Right lobe of liver (tissue), 6 donors: ENCODE measurements around the gene ACTR10. TPM values are rescaled to one million over a fixed set of nuclear protein-coding genes. Genes with fewer than 3 reads are reported as not detected.

Source experiments
- ATAC-seq, 4 donors: fragments of 200-7000 bp; cut with Tn5 transposase; one replicate each; pipeline ENCODE4 v1.9.1; 2020; ENCODE audit warnings: mild to moderate bottlenecking in 4 of 4, moderate library complexity in 4 of 4
- DNase-seq, 3 donors: peaks; one replicate each; pipeline ENCODE4 v3.0.0-alpha.2; 2020
- H3K27ac ChIP-seq, 3 donors: fragments of 200-600 bp; one replicate each; pipeline ENCODE4 v1.8.0; 2022
- H3K27me3 ChIP-seq, 2 donors: fragments of 200-600 bp; one replicate each; pipeline ENCODE4 v1.8.0; 2022
- H3K36me3 ChIP-seq, 4 donors: fragments of 200-600 bp; sonication (generic) in 1 of 4; one replicate each; pipeline versions ENCODE4 v1.5.1 to v1.8.0; 2017 to 2022; ENCODE audit warnings: control low read depth in 1 of 4
- H3K4me1 ChIP-seq, 4 donors: fragments of 200-600 bp; sonication (generic) in 1 of 4; one replicate each; pipeline versions ENCODE4 v1.5.1 to v1.8.0; 2017 to 2022; ENCODE audit warnings: control low read depth in 1 of 4
- H3K4me3 ChIP-seq, 3 donors: fragments of 200-600 bp; one replicate each; pipeline ENCODE4 v1.8.0; 2022
- H3K9me3 ChIP-seq, 4 donors: fragments of 200-600 bp; sonication (generic) in 1 of 4; one replicate each; pipeline versions ENCODE4 v1.5.1 to v1.8.0; 2017 to 2022; ENCODE audit warnings: control low read depth in 1 of 4
- CTCF ChIP-seq, 4 donors: fragments of 200-600 bp in 3 of 4; fragments of 450-650 bp in 1 of 4; IDR thresholded peaks; one replicate each; pipeline versions ENCODE4 v1.5.1 to v1.8.0; 2016 to 2022; ENCODE audit warnings: antibody characterized with exemption in 4 of 4, mild to moderate bottlenecking in 2 of 4
- POLR2A ChIP-seq: fragments of 450-650 bp; IDR thresholded peaks from one replicate; pipeline ENCODE4 v1.6.1; 2017; ENCODE audit warnings: antibody characterized with exemption, mild to moderate bottlenecking
- WGBS: methylation state at CpG from one replicate; pipeline ENCODE4 v1.1.6; 2018; ENCODE audit warnings: low coverage, low lambda C conversion rate; ENCODE audit not compliant: insufficient coverage; ENCODE audit errors: missing lambda C conversion rate; 5-methylcytosine and 5-hydroxymethylcytosine counted together
- intact Hi-C, 2 donors: fragments of 100-400 bp; cut with DNase I; formaldehyde crosslinking; loops; one replicate each; pipeline versions ENCODE4 v1.11.2 to v1.14.1; 2022
- total RNA-seq, 6 experiments: library from RNA; depleted of rRNA in 2 of 6; stranded (reverse); fragments of >200 nt in 2 of 6; fragmentation: NEBNext Ultra II Directional in 3 of 6; extraction: Animal tissue kit (Norgen Biotek cat#: 25700) in 3 of 6; gene quantifications; one replicate each; pipeline versions ENCODE4 v1.1.0 to v1.2.4, GENCODE V29; 2016 to 2023
- donor health status: DM: no; HTN: yes; CAD: no.
- donor health status: DM: no; HTN: no; CAD: no.
- donor health status: DM: no; HTN: no; CAD: no.
- donor health status: DM: no; HTN: yes; CAD: no.
- donor health status: DM: no; HTN: yes; CAD: no.

The ACTR10 gene
- total RNA-seq, 6 experiments from 2014 or later, result 20.7 to 42.7 (median 26.5) TPM

DNA sequence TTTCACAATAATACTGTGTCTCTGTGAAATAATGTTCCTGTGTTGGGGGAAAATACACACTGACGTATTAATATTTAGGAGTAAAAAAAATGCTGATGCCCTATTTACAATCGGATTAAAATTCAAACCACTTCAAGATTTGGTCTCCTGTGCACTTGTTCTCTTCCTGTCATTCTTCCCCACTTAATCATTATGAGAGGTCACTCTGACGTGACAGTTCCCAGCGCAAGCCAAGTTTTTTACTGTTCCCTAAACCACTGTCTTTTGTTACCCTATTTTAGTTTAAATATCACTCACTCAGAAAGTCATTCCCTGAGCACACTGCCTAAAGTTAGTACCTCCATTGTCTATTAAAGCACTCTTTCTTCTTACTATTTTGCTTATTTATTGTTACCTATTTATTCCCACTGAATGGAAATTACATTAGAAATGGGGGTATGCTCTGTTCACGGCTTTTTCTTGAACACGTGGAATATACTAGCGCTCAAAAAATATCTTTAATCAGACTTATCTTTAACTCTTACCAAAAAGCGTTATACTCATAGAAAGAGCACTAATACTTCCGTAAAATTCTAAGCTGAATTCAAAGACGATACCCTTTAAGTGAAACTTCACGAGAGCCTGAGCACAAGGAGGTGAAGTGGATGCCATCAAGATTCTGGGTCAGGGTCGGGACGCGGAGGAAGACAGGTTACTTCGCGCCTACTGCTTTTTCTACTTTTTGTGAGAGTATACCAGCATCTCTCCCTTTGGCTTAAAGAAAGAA, 44.0 kb downstream of the ACTR10 start:
- DNase-seq, result no peak
- ATAC-seq, result peak; percentile 19 to 45 (median 39)
- Histone ChIP-seq H3K36me3 (peaks cover 0 to 10% (median 2%) of the 10 kb centered on the region in 4 donors), H3K4me1 (peaks cover 0 to 32% (median 12%) of the 10 kb centered on the region in 4 donors), H3K27me3 (no peaks in the 10 kb centered on the region), H3K4me3 (peak overlapping the region; percentile 63 to 86 (median 83)), H3K9me3 (no peaks in the 10 kb centered on the region), H3K27ac (peak overlapping the region; percentile 86 to 96 (median 94))
- WGBS, result under 1% methylated on average over 16 of the region's 16 CpGs
- TF ChIP-seq CTCF (IDR thresholded peaks at IDR 0.05) (no peak), POLR2A (no peak)
- intact Hi-C loops, result no loop called here

- Histone ChIP-seq H3K9me3 (no peaks in the 10 kb centered on the region), H3K36me3 (peaks cover 0 to 18% (median 2%) of the 10 kb centered on the region in 4 donors), H3K4me3 (peak within 1 kb of the TSS; percentile 63 to 86 (median 83)), H3K27ac (peak within 1 kb of the TSS; percentile 90 to 96 (median 94)), H3K4me1 (peaks cover 0 to 32% (median 12%) of the 10 kb centered on the region in 4 donors), H3K27me3 (no peaks in the 10 kb centered on the region)
- intact Hi-C loops, result no loop called here
- under 1% methylated on average over 27 of the region's 50 CpGs for WGBS
- DNase-seq (peak; percentile 98), ATAC-seq (peak; percentile 87 to 97 (median 93))
- peak in 1 of 4 donors; percentile 10 for TF ChIP-seq CTCF (IDR thresholded peaks at IDR 0.05)
- peak; percentile 85 for TF ChIP-seq POLR2A
These were observed 44.8 kb downstream of the ACTR10 start, which contains the start of gene PSMA3 for GRCh38 chr14:58244556-58245387. Gene PSMA3, plus strand, starts transcription at chr14:58244843. Its CDS starts 78 bp downstream, at chr14:58244921.

DNA sequence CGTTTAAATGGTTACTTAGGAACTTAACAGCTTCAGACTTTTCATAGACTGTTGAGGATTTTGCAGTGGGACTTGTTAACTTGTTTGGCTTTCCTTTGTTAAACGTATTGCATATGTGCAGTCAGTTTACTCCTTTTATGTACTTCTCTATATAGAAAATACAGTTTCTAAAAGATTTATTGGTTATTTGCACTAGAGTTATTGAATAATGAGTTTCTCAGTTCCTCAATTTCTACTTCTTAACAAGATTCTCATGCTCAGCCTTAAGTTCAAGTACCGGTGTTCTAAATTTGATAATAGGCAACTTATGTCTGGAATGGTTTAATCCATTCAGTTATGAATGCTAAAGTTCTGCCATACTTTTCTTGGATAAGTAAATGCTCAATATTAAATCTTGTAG, 45.6 kb downstream of the ACTR10 start:
- no peak for DNase-seq
- TF ChIP-seq CTCF (IDR thresholded peaks at IDR 0.05), result no peak
- no peak for TF ChIP-seq POLR2A
- H3K27me3 ChIP-seq, result no peaks in the 10 kb centered on the region
- peaks cover 0 to 26% (median 2%) of the 10 kb centered on the region in 4 donors for H3K36me3 ChIP-seq
- no peaks in the 10 kb centered on the region for H3K9me3 ChIP-seq
- peaks cover 0 to 32% (median 12%) of the 10 kb centered on the region in 4 donors for H3K4me1 ChIP-seq
- ATAC-seq, result no peak
- peak overlapping the region; percentile 63 to 86 (median 83) for H3K4me3 ChIP-seq
- intact Hi-C loops, result no loop called here
- peak overlapping the region; percentile 90 to 96 (median 94) for H3K27ac ChIP-seq
- WGBS, result 0% methylated on average over 3 of the region's 3 CpGs

GRCh38 chr14:58249611-58250010, 49.7 kb downstream of the ACTR10 start:
- ATAC-seq (no peak), DNase-seq (no peak)
- no peaks in the 10 kb centered on the region for H3K27me3 ChIP-seq
- H3K27ac ChIP-seq, result no peak overlapping the region
- H3K4me3 ChIP-seq, result no peak overlapping the region
- TF ChIP-seq CTCF (IDR thresholded peaks at IDR 0.05) (no peak), POLR2A (no peak)
- peaks cover 0 to 17% (median 8%) of the 10 kb centered on the region in 4 donors for H3K4me1 ChIP-seq
- intact Hi-C loops, result no loop called here
- H3K9me3 ChIP-seq, result no peaks in the 10 kb centered on the region
- 93% methylated on average over 6 of the region's 8 CpGs for WGBS
- peaks cover 0 to 66% (median 12%) of the 10 kb centered on the region in 4 donors for H3K36me3 ChIP-seq
